Subcutaneous abdominal adipose tissue (tissue), 5 donors: ENCODE data around the gene RPL36.

Source experiments
- H3K27ac ChIP-seq: one replicate; pipeline ENCODE4 v1.7.0; 2013; ENCODE audit warnings: low read depth, mild to moderate bottlenecking, inconsistent platforms, low read length, moderate library complexity
- H3K27me3 ChIP-seq, 5 donors: one replicate each; pipeline ENCODE4 v1.7.0; 2013; ENCODE audit warnings: low read length in 5 of 5, inconsistent platforms in 1 of 5; ENCODE audit not compliant: control insufficient read depth in 5 of 5, insufficient read depth in 4 of 5
- H3K36me3 ChIP-seq, 5 donors: one replicate each; pipeline ENCODE4 v1.7.0; 2013; ENCODE audit warnings: low read length in 5 of 5; ENCODE audit not compliant: control insufficient read depth in 5 of 5, insufficient read depth in 5 of 5
- H3K4me1 ChIP-seq, 5 donors: one replicate each; pipeline ENCODE4 v1.7.0; 2013; ENCODE audit warnings: low read length in 5 of 5, mild to moderate bottlenecking in 3 of 5, moderate library complexity in 1 of 5; ENCODE audit not compliant: control insufficient read depth in 5 of 5, insufficient read depth in 5 of 5
- H3K4me3 ChIP-seq, 5 donors: one replicate each; pipeline ENCODE4 v1.7.0; 2013; ENCODE audit warnings: low read length in 5 of 5, low read depth in 1 of 5
- H3K9ac ChIP-seq, 5 donors: one replicate each; pipeline ENCODE4 v1.7.0; 2013; ENCODE audit warnings: low read length in 5 of 5, mild to moderate bottlenecking in 4 of 5, moderate library complexity in 3 of 5
- H3K9me3 ChIP-seq, 5 donors: one replicate each; pipeline ENCODE4 v1.7.0; 2013; ENCODE audit warnings: low read length in 5 of 5; ENCODE audit not compliant: control insufficient read depth in 5 of 5
- donor health status: healthy.
- donor health status: healthy.
- donor health status: healthy.
- donor health status: healthy.
- donor health status: healthy.

Gene RPL36

DNA sequence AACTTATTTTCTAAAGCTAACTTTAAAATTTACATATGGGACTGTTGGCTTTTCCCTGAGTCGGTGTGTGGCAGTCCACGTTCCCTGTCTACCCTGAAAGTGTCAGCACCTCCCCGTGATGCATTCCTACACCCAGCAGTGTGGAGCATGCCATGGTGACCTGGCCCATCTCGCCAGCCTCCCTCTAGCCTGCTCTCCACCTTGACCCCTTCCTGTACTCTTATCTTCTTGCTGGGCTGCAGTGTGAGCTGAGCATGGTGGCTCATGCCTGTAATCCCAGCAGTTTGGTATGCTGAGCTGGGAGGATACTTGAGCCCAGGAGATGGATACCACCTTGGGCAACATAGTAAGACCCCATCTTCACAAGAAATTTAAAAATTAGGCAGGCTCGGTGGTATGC lies 35.2 kb upstream of the RPL36 start:
- Histone ChIP-seq H3K27me3 (no peaks in the 10 kb centered on the region), H3K27ac (no peak overlapping the region), H3K9ac (no peak overlapping the region), H3K4me3 (no peak overlapping the region), H3K9me3 (no peaks in the 10 kb centered on the region), H3K36me3 (peaks cover 12 to 93% (median 83%) of the 10 kb centered on the region in 5 donors), H3K4me1 (peaks cover 0 to 8% (median 4%) of the 10 kb centered on the region in 5 donors)

DNA sequence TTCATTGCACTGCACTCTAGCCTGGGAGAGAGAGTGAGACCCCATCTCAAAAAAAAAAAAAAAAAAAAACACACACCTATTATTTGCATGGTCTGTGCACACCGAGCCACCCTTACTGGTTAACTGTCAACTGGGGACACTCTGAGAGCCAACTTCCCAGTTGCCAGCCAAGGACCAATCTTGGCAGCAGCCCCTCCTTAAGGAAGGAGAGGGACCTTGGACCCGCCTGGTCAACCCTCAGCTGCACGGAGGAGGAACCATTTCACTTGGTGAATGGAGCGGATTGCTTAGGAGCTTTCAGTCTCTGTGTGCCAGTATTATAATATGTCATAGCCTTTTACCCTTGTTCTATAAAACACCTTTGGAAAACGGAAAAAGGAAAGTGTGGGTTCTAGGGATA lies 34.7 kb upstream of the RPL36 start:
- H3K36me3 ChIP-seq: peaks cover 9 to 93% (median 84%) of the 10 kb centered on the region in 5 donors
- no peaks in the 10 kb centered on the region for H3K9me3 ChIP-seq

DNA sequence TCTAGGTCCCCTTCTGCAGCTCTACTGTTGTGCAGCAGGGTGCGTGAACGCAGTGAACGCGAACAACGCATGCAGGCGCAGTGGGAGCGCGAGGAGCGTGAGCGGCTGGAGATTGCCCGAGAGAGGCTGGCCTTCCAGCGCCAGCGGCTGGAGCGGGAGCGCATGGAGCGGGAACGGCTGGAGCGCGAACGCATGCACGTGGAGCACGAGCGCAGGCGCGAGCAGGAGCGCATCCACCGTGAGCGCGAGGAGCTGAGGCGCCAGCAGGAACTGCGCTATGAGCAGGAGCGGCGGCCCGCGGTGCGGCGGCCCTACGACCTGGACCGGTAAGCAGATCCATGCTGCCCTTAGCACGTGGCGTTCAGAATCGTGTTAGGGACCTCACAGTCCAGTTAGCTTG lies 28.6 kb upstream of the RPL36 start:
- H3K36me3 ChIP-seq: peaks cover 6 to 97% (median 87%) of the 10 kb centered on the region in 5 donors
- H3K9me3 ChIP-seq: no peaks in the 10 kb centered on the region
- H3K4me3 ChIP-seq: no peak overlapping the region
- no peak overlapping the region for H3K9ac ChIP-seq
- H3K4me1 ChIP-seq: no peaks in the 10 kb centered on the region
- no peak overlapping the region for H3K27ac ChIP-seq
- no peaks in the 10 kb centered on the region for H3K27me3 ChIP-seq

More for the DNA sequence above, 34.7 kb upstream of the RPL36 start:
- Histone ChIP-seq H3K9ac (no peak overlapping the region), H3K4me3 (no peak overlapping the region), H3K27ac (no peak overlapping the region), H3K27me3 (no peaks in the 10 kb centered on the region), H3K4me1 (peaks cover 0 to 8% (median 4%) of the 10 kb centered on the region in 5 donors)

DNA sequence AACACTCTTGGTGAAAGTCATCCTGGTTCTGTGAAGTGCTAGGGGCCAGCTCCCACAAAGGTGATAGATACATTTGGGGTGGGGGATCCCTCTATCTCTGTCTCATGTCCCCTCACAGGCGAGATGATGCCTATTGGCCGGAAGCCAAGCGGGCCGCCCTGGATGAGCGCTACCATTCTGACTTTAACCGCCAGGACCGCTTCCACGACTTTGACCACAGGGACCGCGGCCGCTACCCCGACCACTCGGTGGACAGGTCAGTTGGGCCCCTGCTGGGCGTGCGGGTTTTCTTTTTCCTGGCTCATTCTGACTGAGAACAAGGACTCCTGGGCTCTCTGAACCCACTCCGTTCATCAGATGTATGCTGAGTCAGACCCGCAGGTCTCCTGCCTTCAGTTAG lies 26.2 kb upstream of the RPL36 start:
- H3K27ac ChIP-seq: no peak overlapping the region
- H3K4me1 ChIP-seq: no peaks in the 10 kb centered on the region
- H3K9me3 ChIP-seq: no peaks in the 10 kb centered on the region
- H3K27me3 ChIP-seq: no peaks in the 10 kb centered on the region
- no peak overlapping the region for H3K4me3 ChIP-seq
- no peak overlapping the region for H3K9ac ChIP-seq
- H3K36me3 ChIP-seq: peaks cover 4 to 97% (median 86%) of the 10 kb centered on the region in 5 donors

DNA sequence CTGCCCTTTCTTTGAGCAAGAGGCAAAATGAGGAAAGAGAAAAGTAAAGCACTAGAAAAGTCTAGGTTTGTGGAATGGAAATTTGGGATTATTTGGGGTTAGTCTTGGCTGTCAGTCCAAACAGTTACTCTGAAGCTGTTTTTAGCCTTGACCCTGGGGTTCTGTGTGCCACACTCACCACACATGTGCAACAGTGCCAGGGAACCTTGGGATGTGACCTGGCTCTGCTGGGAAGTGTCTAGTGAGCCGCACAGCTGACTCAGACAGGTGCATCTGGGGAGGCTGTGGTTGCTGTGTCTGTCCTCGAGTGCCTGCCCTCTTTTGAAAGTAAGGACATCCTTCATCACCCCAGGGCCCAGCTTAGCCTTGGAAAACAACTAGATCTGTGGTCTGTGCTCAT lies 25.6 kb upstream of the RPL36 start:
- Histone ChIP-seq H3K27ac (no peak overlapping the region), H3K4me1 (no peaks in the 10 kb centered on the region), H3K9ac (no peak overlapping the region), H3K27me3 (no peaks in the 10 kb centered on the region), H3K36me3 (peaks cover 4 to 97% (median 89%) of the 10 kb centered on the region in 5 donors), H3K9me3 (no peaks in the 10 kb centered on the region), H3K4me3 (no peak overlapping the region)

DNA sequence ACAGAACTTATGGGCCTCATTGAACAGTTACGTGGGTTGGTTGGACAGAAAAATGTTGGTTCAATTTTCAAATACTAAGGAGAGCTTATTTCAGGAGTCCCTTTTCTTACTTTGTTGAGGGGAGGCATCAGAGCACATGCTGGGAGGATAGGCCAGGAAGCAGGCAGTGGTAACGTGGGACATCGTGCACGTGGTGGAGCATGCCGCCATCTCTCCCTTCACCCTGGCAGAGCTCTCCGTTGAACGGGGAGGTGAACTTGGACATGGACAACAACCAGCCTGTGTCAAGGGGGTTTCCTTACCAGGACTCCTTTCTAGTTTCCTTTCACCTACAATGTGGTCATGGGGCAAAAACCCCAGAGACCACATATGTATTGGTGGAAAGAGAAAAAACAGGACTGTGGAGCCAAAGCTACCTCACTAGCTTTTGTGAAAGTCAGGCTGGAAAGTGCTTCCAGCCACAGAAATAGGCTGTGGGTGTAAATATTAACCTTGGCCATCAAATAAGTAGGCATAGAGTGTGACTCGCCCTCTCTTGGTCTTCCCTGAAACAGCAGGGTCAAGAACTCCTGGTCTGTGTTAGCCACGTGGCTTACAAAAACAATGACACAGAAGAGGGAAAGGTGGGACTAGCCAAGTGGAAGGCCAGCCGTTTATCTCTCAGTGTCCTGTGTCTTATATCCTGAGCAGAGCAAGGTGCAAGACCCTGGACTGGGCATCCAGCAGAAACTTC lies 24.1 kb upstream of the RPL36 start:
- H3K27ac ChIP-seq: no peak overlapping the region
- H3K4me3 ChIP-seq: no peak overlapping the region

DNA sequence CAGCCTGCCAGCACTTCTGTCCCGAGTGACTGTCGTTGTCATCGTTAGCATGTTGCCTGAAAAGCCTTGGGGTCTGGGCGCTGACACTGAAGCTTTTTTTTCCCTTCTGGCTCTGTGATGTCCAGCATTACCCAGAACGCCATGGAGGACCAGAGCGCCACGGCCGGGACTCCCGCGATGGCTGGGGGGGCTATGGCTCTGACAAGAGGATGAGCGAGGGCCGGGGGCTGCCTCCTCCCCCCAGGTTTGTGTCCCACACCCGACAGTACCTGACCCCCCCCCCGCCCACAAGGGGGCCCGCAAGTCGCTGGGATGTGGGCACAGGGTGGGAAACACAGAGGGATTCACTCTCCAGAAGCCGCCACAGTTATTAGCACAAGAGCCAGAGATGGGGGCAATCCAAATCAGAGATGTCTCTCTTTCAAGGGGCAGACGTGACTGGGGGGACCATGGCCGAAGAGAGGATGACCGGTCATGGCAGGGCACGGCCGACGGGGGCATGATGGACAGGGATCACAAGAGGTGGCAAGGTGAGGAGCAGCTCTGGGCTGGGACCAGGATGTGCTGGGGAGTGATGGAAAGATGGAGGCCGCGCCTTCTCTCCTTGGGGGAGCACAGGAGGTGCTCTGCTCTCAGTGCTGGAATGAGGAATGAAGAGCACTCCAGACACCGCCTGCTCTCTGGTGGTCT lies 23.0 kb upstream of the RPL36 start:
- Histone ChIP-seq H3K36me3 (peaks cover 4 to 89% (median 78%) of the 10 kb centered on the region in 5 donors), H3K9me3 (no peaks in the 10 kb centered on the region), H3K4me1 (no peaks in the 10 kb centered on the region), H3K27me3 (no peaks in the 10 kb centered on the region), H3K9ac (no peak overlapping the region), H3K27ac (no peak overlapping the region), H3K4me3 (no peak overlapping the region)

More for the DNA sequence above, 24.1 kb upstream of the RPL36 start:
- Histone ChIP-seq H3K27me3 (no peaks in the 10 kb centered on the region), H3K4me1 (no peaks in the 10 kb centered on the region), H3K9ac (no peak overlapping the region), H3K36me3 (peaks cover 4 to 90% (median 84%) of the 10 kb centered on the region in 5 donors), H3K9me3 (no peaks in the 10 kb centered on the region)

DNA sequence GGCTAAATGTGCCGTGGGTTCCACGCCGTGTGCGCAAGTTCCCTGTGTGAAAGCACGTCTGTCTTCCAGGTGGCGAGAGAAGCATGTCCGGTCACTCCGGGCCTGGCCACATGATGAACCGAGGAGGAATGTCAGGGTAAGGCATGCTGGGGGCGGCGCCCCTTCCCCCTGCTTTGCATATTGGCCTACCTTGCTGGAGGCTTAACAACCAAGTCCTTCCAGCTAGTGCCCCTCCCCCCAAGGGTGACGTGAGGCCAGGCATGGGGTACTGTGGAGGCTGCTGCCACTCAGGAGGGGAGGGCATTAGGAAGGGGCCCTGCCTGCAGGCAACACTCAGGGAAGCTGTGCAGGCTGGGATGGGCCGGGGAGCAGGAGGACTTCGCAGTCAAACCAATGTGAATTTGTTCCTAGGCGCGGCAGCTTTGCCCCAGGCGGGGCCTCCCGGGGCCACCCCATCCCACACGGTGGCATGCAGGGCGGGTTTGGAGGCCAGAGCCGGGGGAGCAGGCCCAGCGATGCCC lies 22.3 kb upstream of the RPL36 start:
- H3K4me3 ChIP-seq: no peak overlapping the region
- H3K4me1 ChIP-seq: no peaks in the 10 kb centered on the region
- H3K36me3 ChIP-seq: peaks cover 4 to 84% (median 73%) of the 10 kb centered on the region in 5 donors
- H3K27ac ChIP-seq: no peak overlapping the region
- no peaks in the 10 kb centered on the region for H3K9me3 ChIP-seq
- no peaks in the 10 kb centered on the region for H3K27me3 ChIP-seq
- H3K9ac ChIP-seq: no peak overlapping the region

DNA sequence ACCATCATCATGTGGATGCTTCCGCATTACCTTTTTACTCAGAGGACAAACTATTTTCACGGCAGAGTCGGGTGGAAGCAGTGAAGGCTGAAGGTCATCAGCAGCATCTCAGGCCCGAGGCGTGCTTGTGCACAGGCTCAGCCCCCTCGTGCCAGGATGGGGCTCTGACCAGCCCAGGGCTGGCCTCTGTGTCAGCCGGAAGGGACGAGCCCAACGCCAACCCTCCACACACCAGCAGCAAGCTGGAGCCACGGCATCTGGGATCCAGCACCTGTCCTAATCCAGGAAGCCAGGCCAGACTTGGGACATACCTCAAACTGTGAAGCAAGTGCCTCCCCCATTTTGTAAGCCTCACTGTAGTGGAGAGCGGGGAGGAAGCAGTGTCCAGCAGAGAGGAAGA lies 20.9 kb upstream of the RPL36 start:
- H3K27me3 ChIP-seq: no peaks in the 10 kb centered on the region
- no peak overlapping the region for H3K4me3 ChIP-seq
- peaks cover 3 to 70% (median 59%) of the 10 kb centered on the region in 5 donors for H3K36me3 ChIP-seq

DNA sequence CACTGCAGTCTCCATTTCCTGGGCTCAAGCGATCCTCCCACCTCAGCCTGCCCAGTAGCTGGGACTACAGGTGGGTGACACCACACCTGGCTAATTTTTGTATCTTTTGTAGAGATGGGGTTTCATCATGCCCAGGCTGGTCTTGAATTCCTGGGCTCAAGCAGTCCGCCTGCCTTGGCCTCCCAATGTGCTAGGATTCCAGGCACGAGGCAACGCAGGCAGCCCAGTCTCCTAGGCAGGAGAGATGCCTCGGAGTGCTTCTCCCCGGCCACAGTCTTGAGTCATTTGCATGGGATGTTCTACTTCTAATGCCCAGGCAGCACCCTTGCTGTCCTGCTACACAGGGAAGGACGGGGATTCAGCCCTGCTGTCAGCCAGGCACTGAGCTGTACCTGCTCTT lies 18.5 kb upstream of the RPL36 start:
- Histone ChIP-seq H3K27ac (no peak overlapping the region), H3K9ac (no peak overlapping the region), H3K4me3 (no peak overlapping the region), H3K9me3 (no peaks in the 10 kb centered on the region), H3K4me1 (no peaks in the 10 kb centered on the region), H3K27me3 (no peaks in the 10 kb centered on the region), H3K36me3 (peaks cover 0 to 46% (median 35%) of the 10 kb centered on the region in 5 donors)

More for the DNA sequence above, 20.9 kb upstream of the RPL36 start:
- H3K4me1 ChIP-seq: no peaks in the 10 kb centered on the region
- no peak overlapping the region for H3K27ac ChIP-seq
- no peaks in the 10 kb centered on the region for H3K9me3 ChIP-seq
- H3K9ac ChIP-seq: no peak overlapping the region
